CD14-positive monocyte (primary cell): Measurements from ENCODE around the gene RFX3. TPM values are rescaled to one million over a fixed set of nuclear protein-coding genes. Genes with fewer than 3 reads are reported as not detected.
A peak's percentile ranks its signal among the peaks of the same experiment; 100 is the strongest.

Source experiments
- DNase-seq, 3 donors: peaks; one replicate each; pipeline ENCODE4 v3.0.0-alpha.2; 2011 to 2022
- H2AFZ ChIP-seq: 2 replicates; pipeline ENCODE4 v1.6.0; 2012; ENCODE audit warnings: mild to moderate bottlenecking, low read depth, low read length, inconsistent platforms; ENCODE audit not compliant: insufficient read depth, poor library complexity, severe bottlenecking
- H3K27ac ChIP-seq, 2 donors: 1 replicate in 1 of 2; 2 replicates in 1 of 2; pipeline ENCODE4 v1.5.1; 2012 to 2013; ENCODE audit warnings: low read length in 2 of 2, control low read depth in 1 of 2, inconsistent platforms in 1 of 2, low read depth in 1 of 2, mild to moderate bottlenecking in 1 of 2
- H3K27me3 ChIP-seq, 2 donors: one replicate each; pipeline versions ENCODE4 v1.6.0 to v1.6.1; 2011 to 2013; ENCODE audit warnings: low read length in 2 of 2; ENCODE audit not compliant: control insufficient read depth in 2 of 2, insufficient read depth in 2 of 2
- H3K36me3 ChIP-seq, 2 donors: replicated peaks in 1 of 2; 1 replicate in 1 of 2; 2 replicates in 1 of 2; pipeline versions ENCODE4 v1.5.1 to v1.6.1; 2012 to 2013; ENCODE audit warnings: low read length in 2 of 2, control low read depth in 1 of 2, inconsistent platforms in 1 of 2, mild to moderate bottlenecking in 1 of 2; ENCODE audit not compliant: insufficient read depth in 2 of 2, control insufficient read depth in 1 of 2
- H3K4me1 ChIP-seq, 2 donors: 1 replicate in 1 of 2; 2 replicates in 1 of 2; pipeline versions ENCODE4 v1.5.1 to v1.6.1; 2012 to 2013; ENCODE audit warnings: low read length in 2 of 2, control low read depth in 1 of 2, inconsistent platforms in 1 of 2, mild to moderate bottlenecking in 1 of 2, moderate library complexity in 1 of 2; ENCODE audit not compliant: insufficient read depth in 2 of 2, control insufficient read depth in 1 of 2
- H3K4me2 ChIP-seq: replicated peaks from 2 replicates; pipeline ENCODE3; 2012; ENCODE audit warnings: low read length, moderate library complexity, mild to moderate bottlenecking; ENCODE audit not compliant: poor library complexity, severe bottlenecking; ENCODE audit errors: extremely low read depth
- H3K4me3 ChIP-seq, 3 experiments: fragments of 200-600 bp in 1 of 3; sonication (generic) in 1 of 3; replicated peaks in 1 of 3; 1 replicate in 2 of 3; 2 replicates in 1 of 3; pipeline ENCODE4 v1.5.1; 2011 to 2013; ENCODE audit warnings: low read length in 3 of 3, mild to moderate bottlenecking in 3 of 3, control low read depth in 2 of 3, low read depth in 2 of 3, inconsistent platforms in 1 of 3, moderate library complexity in 1 of 3
- H3K79me2 ChIP-seq: 2 replicates; pipeline ENCODE4 v1.6.0; 2012; ENCODE audit warnings: mild to moderate bottlenecking, control low read depth, inconsistent platforms, low read length, moderate library complexity; ENCODE audit not compliant: insufficient read depth
- H3K9ac ChIP-seq: 2 replicates; pipeline ENCODE4 v1.6.0; 2017; ENCODE audit warnings: low read length, mild to moderate bottlenecking; ENCODE audit not compliant: insufficient read depth, poor library complexity, severe bottlenecking
- H3K9me3 ChIP-seq, 2 donors: replicated peaks in 1 of 2; 1 replicate in 1 of 2; 2 replicates in 1 of 2; pipeline versions ENCODE4 v1.5.1 to v1.6.1; 2012 to 2013; ENCODE audit warnings: low read length in 2 of 2, control low read depth in 1 of 2; ENCODE audit not compliant: control insufficient read depth in 1 of 2, insufficient read depth in 1 of 2
- H4K20me1 ChIP-seq: 2 replicates; pipeline ENCODE4 v1.6.0; 2012; ENCODE audit warnings: mild to moderate bottlenecking, low read length, control low read depth, moderate library complexity; ENCODE audit not compliant: insufficient read depth
- H3K27ac Mint-ChIP-seq, 7 donors: one replicate each; pipeline ENCODE4 v1.8.0; 2020; ENCODE audit warnings: mild to moderate bottlenecking in 7 of 7, mixed read lengths in 7 of 7, moderate library complexity in 6 of 7, inconsistent platforms in 2 of 7
- H3K27me3 Mint-ChIP-seq, 3 donors: one replicate each; pipeline ENCODE4 v1.8.0; 2021 to 2022; ENCODE audit warnings: low read depth in 3 of 3, mild to moderate bottlenecking in 3 of 3, mixed read lengths in 3 of 3, moderate library complexity in 3 of 3, inconsistent platforms in 1 of 3
- H3K36me3 Mint-ChIP-seq, 2 donors: one replicate each; pipeline ENCODE4 v1.8.0; 2020; ENCODE audit warnings: mixed read lengths in 2 of 2, inconsistent platforms in 1 of 2, mild to moderate bottlenecking in 1 of 2
- H3K4me1 Mint-ChIP-seq: one replicate; pipeline ENCODE4 v1.8.0; 2020; ENCODE audit warnings: mild to moderate bottlenecking, mixed read lengths
- H3K4me3 Mint-ChIP-seq, 2 donors: one replicate each; pipeline ENCODE4 v1.8.0; 2020; ENCODE audit warnings: mild to moderate bottlenecking in 2 of 2, mixed read lengths in 2 of 2, moderate library complexity in 1 of 2
- H3K9me3 Mint-ChIP-seq, 7 donors: one replicate each; pipeline ENCODE4 v1.8.0; 2020 to 2022; ENCODE audit warnings: mixed read lengths in 7 of 7, mild to moderate bottlenecking in 6 of 7, moderate library complexity in 6 of 7, inconsistent platforms in 2 of 7
- CTCF ChIP-seq: fragments of 200-600 bp; IDR thresholded peaks from one replicate; pipeline ENCODE4 v1.8.0; 2022; ENCODE audit warnings: antibody characterized with exemption, mild to moderate bottlenecking
- whole genome bisulfite sequencing: methylation state at CpG from one replicate; pipeline ENCODE4 v1.1.5; 2013; ENCODE audit warnings: missing lambda C conversion rate; ENCODE audit not compliant: insufficient coverage; 5-methylcytosine and 5-hydroxymethylcytosine counted together
- intact Hi-C, 2 donors: fragments of 100-400 bp; cut with micrococcal nuclease; formaldehyde crosslinking; loops; one replicate each; pipeline versions ENCODE4 v1.15.0 to v1.15.1; 2023
- polyA plus RNA-seq, 3 donors: library from polyadenylated mRNA; depleted of rRNA in 1 of 3; unstranded in 2 of 3; stranded (reverse) in 1 of 3; fragments of 300-500 nt in 2 of 3; fragments of >200 nt in 1 of 3; fragmentation: Illumina TruSeq in 2 of 3; gene quantifications; 1 replicate in 2 of 3; 2 replicates in 1 of 3; pipeline ENCODE4 v1.2.3, GENCODE V29; 2012 to 2021

Gene RFX3
- polyA plus RNA-seq, 3 donors: 1.7 to 5.2 (median 3.2) TPM

GRCh38 chr9:3534614-3535404 is 9.0 kb upstream of the RFX3 start:
- peaks cover 9% of the 10 kb centered on the region for H3K79me2 ChIP-seq
- H3K4me2 ChIP-seq: no peak overlapping the region
- H3K9ac ChIP-seq: no peak overlapping the region
- no peaks in the 10 kb centered on the region for H4K20me1 ChIP-seq
- H3K9me3 ChIP-seq: no peaks in the 10 kb centered on the region
- no peak overlapping the region for H3K27ac ChIP-seq
- no peak for DNase-seq
- peaks cover 9 to 12% of the 10 kb centered on the region in 2 donors for H3K36me3 Mint-ChIP-seq
- H3K9me3 Mint-ChIP-seq: peaks cover 0 to 5% (median 2%) of the 10 kb centered on the region in 7 donors
- no peaks in the 10 kb centered on the region for H3K36me3 ChIP-seq
- no peak overlapping the region for H2AFZ ChIP-seq
- TF ChIP-seq CTCF: no peak
- H3K4me3 Mint-ChIP-seq: no peak overlapping the region
- peaks cover 2% of the 10 kb centered on the region for H3K4me1 Mint-ChIP-seq
- H3K4me1 ChIP-seq: no peaks in the 10 kb centered on the region
- no peak overlapping the region for H3K4me3 ChIP-seq
- H3K27me3 Mint-ChIP-seq: peaks cover 0 to 2% (median 0%) of the 10 kb centered on the region in 3 donors
- intact Hi-C loops: no loop called here
- H3K27me3 ChIP-seq: no peaks in the 10 kb centered on the region
- 100% methylated on average over 2 of the region's 6 CpGs for WGBS
- H3K27ac Mint-ChIP-seq: peak overlapping the region in 1 of 7 donors; percentile 27

DNA sequence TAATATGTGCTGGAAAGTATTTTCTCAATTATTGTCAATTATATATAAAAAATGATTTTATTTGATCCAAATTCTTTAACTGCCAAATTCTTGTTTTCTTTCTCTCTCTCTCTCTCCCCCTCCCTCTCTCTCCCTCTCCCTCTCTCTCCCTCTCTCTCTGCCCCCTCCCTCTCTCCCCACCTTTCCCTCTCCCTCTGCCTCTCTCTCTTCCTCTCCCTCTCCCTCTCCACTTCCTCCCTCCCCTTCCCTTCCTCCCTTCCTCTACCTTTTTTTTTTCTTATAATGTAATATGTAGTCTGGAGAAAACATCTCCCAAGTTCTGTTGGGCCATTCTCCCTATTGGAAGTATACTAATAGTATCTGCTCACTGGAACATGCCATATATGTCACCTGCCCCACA is 6.4 kb upstream of the RFX3 start:
- Histone ChIP-seq H3K36me3 (no peaks in the 10 kb centered on the region), H3K27me3 (no peaks in the 10 kb centered on the region), H3K9ac (no peak overlapping the region), H2AFZ (no peak overlapping the region), H3K4me3 (no peak overlapping the region), H3K4me2 (no peak overlapping the region), H3K9me3 (no peaks in the 10 kb centered on the region), H3K27ac (no peak overlapping the region), H4K20me1 (no peaks in the 10 kb centered on the region), H3K79me2 (peaks cover 36% of the 10 kb centered on the region), H3K4me1 (peaks cover 11 to 24% of the 10 kb centered on the region in 2 donors)
- peaks cover 23% of the 10 kb centered on the region for H3K4me1 Mint-ChIP-seq
- DNase-seq: no peak
- H3K4me3 Mint-ChIP-seq: no peak overlapping the region
- intact Hi-C loops: no loop called here
- peaks cover 0 to 2% (median 0%) of the 10 kb centered on the region in 3 donors for H3K27me3 Mint-ChIP-seq
- H3K27ac Mint-ChIP-seq: peak overlapping the region in 1 of 7 donors; percentile 20
- peaks cover 0 to 1% (median 0%) of the 10 kb centered on the region in 7 donors for H3K9me3 Mint-ChIP-seq
- H3K36me3 Mint-ChIP-seq: peaks cover 11 to 12% of the 10 kb centered on the region in 2 donors
- TF ChIP-seq CTCF: no peak
